Testis (tissue), 2 donors: ENCODE results near the gene KIAA1210.

Experiments used
- CTCF ChIP-seq, 3 experiments: fragments of 450-650 bp in 2 of 3; fragments of 200-600 bp in 1 of 3; sonication (generic) in 1 of 3; IDR thresholded peaks; one replicate each; pipeline ENCODE4 v1.5.1; 2016 to 2019; ENCODE audit warnings: antibody characterized with exemption in 3 of 3, mild to moderate bottlenecking in 2 of 3, moderate library complexity in 1 of 3
- POLR2A ChIP-seq: fragments of 450-650 bp; IDR thresholded peaks from one replicate; pipeline ENCODE4 v1.6.1; 2017; ENCODE audit warnings: antibody characterized with exemption, mild to moderate bottlenecking, moderate library complexity

GRCh38 chrX:119069762-119070161 is 57.9 kb downstream of the KIAA1210 start:
- TF ChIP-seq CTCF (IDR thresholded peaks at IDR 0.05): no peak
- TF ChIP-seq POLR2A: no peak
